ENCODE measurements around the gene AMH. TPM values are rescaled to one million over a fixed set of nuclear protein-coding genes. Genes with fewer than 3 reads are reported as not detected.

AMH gene
- total and polyA plus RNA-seq, 2 of the 13 experiments (the other 11 are each of a cell fraction or from before 2014, with no cell fraction given): 0.03 to 0.18 TPM

- TF ChIP-seq, protein P1, sequence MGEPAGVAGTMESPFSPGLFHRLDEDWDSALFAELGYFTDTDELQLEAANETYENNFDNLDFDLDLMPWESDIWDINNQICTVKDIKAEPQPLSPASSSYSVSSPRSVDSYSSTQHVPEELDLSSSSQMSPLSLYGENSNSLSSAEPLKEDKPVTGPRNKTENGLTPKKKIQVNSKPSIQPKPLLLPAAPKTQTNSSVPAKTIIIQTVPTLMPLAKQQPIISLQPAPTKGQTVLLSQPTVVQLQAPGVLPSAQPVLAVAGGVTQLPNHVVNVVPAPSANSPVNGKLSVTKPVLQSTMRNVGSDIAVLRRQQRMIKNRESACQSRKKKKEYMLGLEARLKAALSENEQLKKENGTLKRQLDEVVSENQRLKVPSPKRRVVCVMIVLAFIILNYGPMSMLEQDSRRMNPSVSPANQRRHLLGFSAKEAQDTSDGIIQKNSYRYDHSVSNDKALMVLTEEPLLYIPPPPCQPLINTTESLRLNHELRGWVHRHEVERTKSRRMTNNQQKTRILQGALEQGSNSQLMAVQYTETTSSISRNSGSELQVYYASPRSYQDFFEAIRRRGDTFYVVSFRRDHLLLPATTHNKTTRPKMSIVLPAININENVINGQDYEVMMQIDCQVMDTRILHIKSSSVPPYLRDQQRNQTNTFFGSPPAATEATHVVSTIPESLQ (CRISPR knock-in tag; conservative IDR thresholded peaks at IDR 0.05): no peak
- TF ChIP-seq MXD3 (CRISPR knock-in tag; IDR thresholded peaks at IDR 0.05) (peak; percentile 52), TARDBP (CRISPR knock-in tag; IDR thresholded peaks at IDR 0.05) (no peak), FOXM1 (CRISPR knock-in tag; IDR thresholded peaks at IDR 0.05) (no peak), PRPF4 (IDR thresholded peaks at IDR 0.05; ENCODE audit: low read depth, low read length, poor library complexity, severe bottlenecking) (no peak), CCDC6 (CRISPR knock-in tag; IDR thresholded peaks at IDR 0.05) (peak; percentile 47; the same call in 1 of the 2 replicates), ZNF775 (CRISPR knock-in tag; IDR thresholded peaks at IDR 0.05; ENCODE audit: borderline replicate concordance) (no peak), FOXK2 (IDR thresholded peaks at IDR 0.05) (no peak), RAD21 (CRISPR knock-in tag; IDR thresholded peaks at IDR 0.05) (peak; percentile 92), FOXA1 (IDR thresholded peaks at IDR 0.05) (no peak), FOXA1 (CRISPR knock-in tag; IDR thresholded peaks at IDR 0.05) (0 out of 2 replicates have a peak, but pooled peaks have one; percentile 27), ZNF605 (CRISPR knock-in tag; IDR thresholded peaks at IDR 0.05) (no peak; the same call in 1 of the 2 replicates), STAG1 (CRISPR knock-in tag; IDR thresholded peaks at IDR 0.05) (peak; percentile 62), ZNF12 (CRISPR knock-in tag; IDR thresholded peaks at IDR 0.05) (no peak), ATAD3A (CRISPR knock-in tag; IDR thresholded peaks at IDR 0.05) (no peak)
- TF ChIP-seq, protein P2, sequence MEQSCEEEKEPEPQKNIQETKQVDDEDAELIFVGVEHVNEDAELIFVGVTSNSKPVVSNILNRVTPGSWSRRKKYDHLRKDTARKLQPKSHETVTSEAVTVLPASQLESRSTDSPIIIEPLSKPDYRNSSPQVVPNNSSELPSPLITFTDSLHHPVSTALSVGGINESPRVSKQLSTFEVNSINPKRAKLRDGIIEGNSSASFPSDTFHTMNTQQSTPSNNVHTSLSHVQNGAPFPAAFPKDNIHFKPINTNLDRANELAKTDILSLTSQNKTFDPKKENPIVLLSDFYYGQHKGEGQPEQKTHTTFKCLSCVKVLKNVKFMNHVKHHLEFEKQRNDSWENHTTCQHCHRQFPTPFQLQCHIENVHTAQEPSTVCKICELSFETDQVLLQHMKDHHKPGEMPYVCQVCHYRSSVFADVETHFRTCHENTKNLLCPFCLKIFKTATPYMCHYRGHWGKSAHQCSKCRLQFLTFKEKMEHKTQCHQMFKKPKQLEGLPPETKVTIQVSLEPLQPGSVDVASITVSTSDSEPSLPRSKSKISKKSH (CRISPR knock-in tag; IDR thresholded peaks at IDR 0.05; ENCODE audit: borderline replicate concordance): no peak; the same call in 1 of the 2 replicates
- TF ChIP-seq, protein P3, sequence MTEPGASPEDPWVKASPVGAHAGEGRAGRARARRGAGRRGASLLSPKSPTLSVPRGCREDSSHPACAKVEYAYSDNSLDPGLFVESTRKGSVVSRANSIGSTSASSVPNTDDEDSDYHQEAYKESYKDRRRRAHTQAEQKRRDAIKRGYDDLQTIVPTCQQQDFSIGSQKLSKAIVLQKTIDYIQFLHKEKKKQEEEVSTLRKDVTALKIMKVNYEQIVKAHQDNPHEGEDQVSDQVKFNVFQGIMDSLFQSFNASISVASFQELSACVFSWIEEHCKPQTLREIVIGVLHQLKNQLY (CRISPR knock-in tag; IDR thresholded peaks at IDR 0.05): no peak; the same call in 1 of the 2 replicates
- TF ChIP-seq, protein P4, sequence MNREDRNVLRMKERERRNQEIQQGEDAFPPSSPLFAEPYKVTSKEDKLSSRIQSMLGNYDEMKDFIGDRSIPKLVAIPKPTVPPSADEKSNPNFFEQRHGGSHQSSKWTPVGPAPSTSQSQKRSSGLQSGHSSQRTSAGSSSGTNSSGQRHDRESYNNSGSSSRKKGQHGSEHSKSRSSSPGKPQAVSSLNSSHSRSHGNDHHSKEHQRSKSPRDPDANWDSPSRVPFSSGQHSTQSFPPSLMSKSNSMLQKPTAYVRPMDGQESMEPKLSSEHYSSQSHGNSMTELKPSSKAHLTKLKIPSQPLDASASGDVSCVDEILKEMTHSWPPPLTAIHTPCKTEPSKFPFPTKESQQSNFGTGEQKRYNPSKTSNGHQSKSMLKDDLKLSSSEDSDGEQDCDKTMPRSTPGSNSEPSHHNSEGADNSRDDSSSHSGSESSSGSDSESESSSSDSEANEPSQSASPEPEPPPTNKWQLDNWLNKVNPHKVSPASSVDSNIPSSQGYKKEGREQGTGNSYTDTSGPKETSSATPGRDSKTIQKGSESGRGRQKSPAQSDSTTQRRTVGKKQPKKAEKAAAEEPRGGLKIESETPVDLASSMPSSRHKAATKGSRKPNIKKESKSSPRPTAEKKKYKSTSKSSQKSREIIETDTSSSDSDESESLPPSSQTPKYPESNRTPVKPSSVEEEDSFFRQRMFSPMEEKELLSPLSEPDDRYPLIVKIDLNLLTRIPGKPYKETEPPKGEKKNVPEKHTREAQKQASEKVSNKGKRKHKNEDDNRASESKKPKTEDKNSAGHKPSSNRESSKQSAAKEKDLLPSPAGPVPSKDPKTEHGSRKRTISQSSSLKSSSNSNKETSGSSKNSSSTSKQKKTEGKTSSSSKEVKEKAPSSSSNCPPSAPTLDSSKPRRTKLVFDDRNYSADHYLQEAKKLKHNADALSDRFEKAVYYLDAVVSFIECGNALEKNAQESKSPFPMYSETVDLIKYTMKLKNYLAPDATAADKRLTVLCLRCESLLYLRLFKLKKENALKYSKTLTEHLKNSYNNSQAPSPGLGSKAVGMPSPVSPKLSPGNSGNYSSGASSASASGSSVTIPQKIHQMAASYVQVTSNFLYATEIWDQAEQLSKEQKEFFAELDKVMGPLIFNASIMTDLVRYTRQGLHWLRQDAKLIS (CRISPR knock-in tag; IDR thresholded peaks at IDR 0.05): no peak
- TF ChIP-seq, protein P5, sequence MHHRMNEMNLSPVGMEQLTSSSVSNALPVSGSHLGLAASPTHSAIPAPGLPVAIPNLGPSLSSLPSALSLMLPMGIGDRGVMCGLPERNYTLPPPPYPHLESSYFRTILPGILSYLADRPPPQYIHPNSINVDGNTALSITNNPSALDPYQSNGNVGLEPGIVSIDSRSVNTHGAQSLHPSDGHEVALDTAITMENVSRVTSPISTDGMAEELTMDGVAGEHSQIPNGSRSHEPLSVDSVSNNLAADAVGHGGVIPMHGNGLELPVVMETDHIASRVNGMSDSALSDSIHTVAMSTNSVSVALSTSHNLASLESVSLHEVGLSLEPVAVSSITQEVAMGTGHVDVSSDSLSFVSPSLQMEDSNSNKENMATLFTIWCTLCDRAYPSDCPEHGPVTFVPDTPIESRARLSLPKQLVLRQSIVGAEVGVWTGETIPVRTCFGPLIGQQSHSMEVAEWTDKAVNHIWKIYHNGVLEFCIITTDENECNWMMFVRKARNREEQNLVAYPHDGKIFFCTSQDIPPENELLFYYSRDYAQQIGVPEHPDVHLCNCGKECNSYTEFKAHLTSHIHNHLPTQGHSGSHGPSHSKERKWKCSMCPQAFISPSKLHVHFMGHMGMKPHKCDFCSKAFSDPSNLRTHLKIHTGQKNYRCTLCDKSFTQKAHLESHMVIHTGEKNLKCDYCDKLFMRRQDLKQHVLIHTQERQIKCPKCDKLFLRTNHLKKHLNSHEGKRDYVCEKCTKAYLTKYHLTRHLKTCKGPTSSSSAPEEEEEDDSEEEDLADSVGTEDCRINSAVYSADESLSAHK (CRISPR knock-in tag; IDR thresholded peaks at IDR 0.05; ENCODE audit: borderline replicate concordance): no peak
Observed at GRCh38 chr19:2273356-2274184, 24.4 kb downstream of the AMH start (continued).

Measured in HepG2 (cell line).